ENCODE measurements around the gene DNAH17. TPM values are rescaled to one million over a fixed set of nuclear protein-coding genes. Genes with fewer than 3 reads are reported as not detected.
"Not testable (repeated sequence)": the region's sequence is repeated elsewhere in the genome, so short reads cannot be mapped to it uniquely, and the experiment has no call there.

Gene DNAH17
- total RNA-seq, 1 donor from 2014 or later: not detected

GRCh38 chr17:78512976-78513375 lies 64.2 kb downstream of the DNAH17 start:
- ATAC-seq (ENCODE audit: poor library complexity) (no peak), DNase-seq (no peak)
- intact Hi-C loops (cut with DNase I): no loop called here

- intact Hi-C loops (cut with DNase I): no loop called here
- DNase-seq: no peak
- no peak for ATAC-seq (ENCODE audit: poor library complexity)
These were observed 66.8 kb downstream of the DNAH17 start for GRCh38 chr17:78510141-78511075.

GRCh38 chr17:78507526-78507925 lies 69.7 kb downstream of the DNAH17 start:
- DNase-seq (no peak), ATAC-seq (ENCODE audit: poor library complexity) (no peak)
- intact Hi-C loops (cut with DNase I): no loop called here

GRCh38 chr17:78506454-78507309 lies 70.5 kb downstream of the DNAH17 start:
- DNase-seq: peak; percentile 22
- no peak for ATAC-seq (ENCODE audit: poor library complexity)
- intact Hi-C loops (cut with DNase I): no loop called here

GRCh38 chr17:78504156-78504925 lies 72.9 kb downstream of the DNAH17 start:
- intact Hi-C loops (cut with DNase I): no loop called here
- DNase-seq: no peak
- ATAC-seq (ENCODE audit: poor library complexity): no peak

- DNase-seq; intact Hi-C loops (cut with DNase I); ATAC-seq (ENCODE audit: poor library complexity): not testable (repeated sequence)
These were observed 73.8 kb downstream of the DNAH17 start for GRCh38 chr17:78503388-78503787.

- intact Hi-C loops (cut with DNase I): no loop called here
- ATAC-seq (ENCODE audit: poor library complexity) (no peak), DNase-seq (no peak)
These were observed 74.5 kb downstream of the DNAH17 start for GRCh38 chr17:78502611-78503148.

- DNase-seq (no peak), ATAC-seq (ENCODE audit: poor library complexity) (no peak)
- intact Hi-C loops (cut with DNase I): no loop called here
These were observed 75.8 kb downstream of the DNAH17 start for GRCh38 chr17:78501241-78502036.

- no peak for DNase-seq
- intact Hi-C loops (cut with DNase I): no loop called here
- no peak for ATAC-seq (ENCODE audit: poor library complexity)
These were observed 76.4 kb downstream of the DNAH17 start for GRCh38 chr17:78500806-78501205.

- intact Hi-C loops (cut with DNase I): no loop called here
- DNase-seq (no peak), ATAC-seq (ENCODE audit: poor library complexity) (no peak)
These were observed 77.3 kb downstream of the DNAH17 start for GRCh38 chr17:78499715-78500540.

GRCh38 chr17:78498848-78499247 lies 78.3 kb downstream of the DNAH17 start:
- DNase-seq: no peak
- intact Hi-C loops (cut with DNase I): no loop called here
- no peak for ATAC-seq (ENCODE audit: poor library complexity)

GRCh38 chr17:78497115-78497540 lies 80.1 kb downstream of the DNAH17 start:
- DNase-seq (peak; percentile 74), ATAC-seq (ENCODE audit: poor library complexity) (peak; percentile 93)
- intact Hi-C loops (cut with DNase I): loop anchor here (2.0 kb wide), 2 partner anchors 212 to 302 kb away; no protein-coding TSS in a partner anchor

- ATAC-seq (ENCODE audit: poor library complexity) (no peak), DNase-seq (no peak)
- intact Hi-C loops (cut with DNase I): loop anchor here (2.0 kb wide), 2 partner anchors 212 to 302 kb away; no protein-coding TSS in a partner anchor
These were observed 80.9 kb downstream of the DNAH17 start for GRCh38 chr17:78496311-78496710.

- ATAC-seq (ENCODE audit: poor library complexity) (no peak), DNase-seq (no peak)
- intact Hi-C loops (cut with DNase I): loop anchor here (2.0 kb wide), 2 partner anchors 213 to 303 kb away; no protein-coding TSS in a partner anchor
These were observed 81.6 kb downstream of the DNAH17 start for GRCh38 chr17:78495634-78496033.

- intact Hi-C loops (cut with DNase I): no loop called here
- ATAC-seq (ENCODE audit: poor library complexity) (no peak), DNase-seq (no peak)
These were observed 82.4 kb downstream of the DNAH17 start for GRCh38 chr17:78494696-78495330.

Data from Right ventricle myocardium superior (tissue), 1 donor.